ENCODE data around the gene FTO.
"Not testable (repeated sequence)": the region's sequence is repeated elsewhere in the genome, so short reads cannot be mapped to it uniquely, and the experiment has no call there.

FTO gene

GRCh38 chr16:53836680-53837079 lies 132.7 kb downstream of the FTO start:
- H3K27ac ChIP-seq: no peak overlapping the region
- TF ChIP-seq ZFX (IDR thresholded peaks at IDR 0.05) (no peak), CTCF (conservative IDR thresholded peaks at IDR 0.05) (no peak)

GRCh38 chr16:53837426-53837825 lies 133.5 kb downstream of the FTO start:
- no peak overlapping the region for H3K27ac ChIP-seq
- no peak for TF ChIP-seq ZFX (IDR thresholded peaks at IDR 0.05)
- TF ChIP-seq CTCF (conservative IDR thresholded peaks at IDR 0.05): no peak

GRCh38 chr16:53839150-53839549 lies 135.2 kb downstream of the FTO start:
- TF ChIP-seq ZFX (IDR thresholded peaks at IDR 0.05): no peak
- TF ChIP-seq CTCF (conservative IDR thresholded peaks at IDR 0.05): no peak
- H3K27ac ChIP-seq: no peak overlapping the region

GRCh38 chr16:53840456-53840855 lies 136.5 kb downstream of the FTO start:
- TF ChIP-seq ZFX (IDR thresholded peaks at IDR 0.05): no peak
- no peak for TF ChIP-seq CTCF (conservative IDR thresholded peaks at IDR 0.05)
- no peak overlapping the region for H3K27ac ChIP-seq

GRCh38 chr16:53841884-53842283 lies 137.9 kb downstream of the FTO start:
- TF ChIP-seq CTCF (conservative IDR thresholded peaks at IDR 0.05) (no peak), ZFX (IDR thresholded peaks at IDR 0.05) (no peak)
- H3K27ac ChIP-seq: no peak overlapping the region

- H3K27ac ChIP-seq: no peak overlapping the region
- TF ChIP-seq CTCF (conservative IDR thresholded peaks at IDR 0.05) (no peak), ZFX (IDR thresholded peaks at IDR 0.05) (no peak)
Observed at GRCh38 chr16:53843084-53843483, 139.1 kb downstream of the FTO start.

- no peak for TF ChIP-seq ZFX (IDR thresholded peaks at IDR 0.05)
- no peak for TF ChIP-seq CTCF (conservative IDR thresholded peaks at IDR 0.05)
- H3K27ac ChIP-seq: no peak overlapping the region
Observed at GRCh38 chr16:53844804-53845203, 140.8 kb downstream of the FTO start.

GRCh38 chr16:53846549-53846948 lies 142.6 kb downstream of the FTO start:
- not testable (repeated sequence) for H3K27ac ChIP-seq
